GM18873 (cell line): ENCODE measurements around the gene P2RY2.

Experiments used
- ATAC-seq: cut with Tn5 transposase; IDR thresholded peaks from one replicate; pipeline ENCODE4 v1.9.1; 2021; ENCODE audit warnings: mild to moderate bottlenecking, moderate library complexity, moderate number of reproducible peaks; ENCODE audit not compliant: unreplicated experiment, low FRiP score

The P2RY2 gene

GRCh38 chr11:73280626-73281025 lies 62.5 kb downstream of the P2RY2 start:
- ATAC-seq, result no peak

- no peak for ATAC-seq
These were observed 63.2 kb downstream of the P2RY2 start for GRCh38 chr11:73281201-73281741.

- ATAC-seq, result no peak
These were observed 63.9 kb downstream of the P2RY2 start for GRCh38 chr11:73281796-73282660.

GRCh38 chr11:73283276-73284000 lies 65.4 kb downstream of the P2RY2 start:
- no peak for ATAC-seq

- ATAC-seq, result no peak
These were observed 66.0 kb downstream of the P2RY2 start for GRCh38 chr11:73284106-73284505.

GRCh38 chr11:73285721-73286120 lies 67.6 kb downstream of the P2RY2 start:
- no peak for ATAC-seq
